CD1c-positive myeloid dendritic cell (primary cell): ENCODE data around the gene MSI2.

ENCODE experiments used
- DNase-seq: peaks from one replicate; pipeline ENCODE4 v3.0.0-alpha.2; 2016; ENCODE audit errors: extremely low spot score

MSI2 gene

DNA sequence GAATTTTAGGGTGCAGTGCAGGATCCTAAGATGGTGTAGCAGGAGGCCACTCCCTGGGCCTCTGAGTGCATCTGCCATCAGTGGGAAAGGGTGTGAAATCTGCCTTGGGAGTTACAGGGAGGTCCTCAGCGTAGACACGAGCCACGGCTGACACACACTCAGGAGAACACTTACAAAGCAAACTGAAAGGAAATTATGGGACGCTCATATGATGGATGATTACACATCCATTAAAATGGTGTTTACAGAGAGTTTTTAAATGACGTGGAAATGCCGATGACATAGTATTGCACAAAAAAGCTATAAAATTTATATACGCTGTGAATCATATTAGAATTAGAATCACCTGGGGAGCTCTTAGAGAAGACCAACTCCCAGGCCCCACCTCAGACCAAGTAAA is 313.5 kb downstream of the MSI2 start:
- DNase-seq: no peak

DNA sequence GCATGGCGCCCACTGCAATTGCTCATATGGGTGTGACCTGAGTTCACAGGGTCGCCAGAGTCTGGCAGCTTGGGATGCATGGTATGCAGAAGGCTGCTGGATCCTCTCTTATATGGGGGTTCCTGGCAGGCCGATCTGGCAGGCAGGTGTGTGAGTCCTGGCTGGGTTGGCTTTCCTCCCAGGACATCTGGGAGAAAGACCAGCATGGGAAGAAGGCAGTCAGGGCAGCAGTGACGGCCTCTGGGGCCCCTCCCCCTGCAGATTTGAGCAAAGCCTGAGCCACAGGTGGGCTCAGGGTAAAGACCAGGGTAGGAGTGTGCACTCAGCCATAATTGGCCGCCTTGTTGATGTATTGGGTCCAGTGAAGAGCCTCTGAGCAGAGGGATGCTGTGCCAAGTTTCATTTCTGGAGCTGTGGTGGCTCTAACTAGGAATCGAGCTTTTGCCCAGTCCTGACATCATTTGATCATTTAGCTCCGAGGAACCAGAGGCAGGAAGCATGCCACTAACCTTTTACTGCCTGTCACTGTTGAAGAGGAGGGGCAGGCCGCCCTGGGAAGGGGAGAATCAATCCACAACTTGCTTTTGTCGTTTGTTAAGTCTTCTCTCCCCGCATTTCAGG is 314.5 kb downstream of the MSI2 start:
- DNase-seq: no peak

DNA sequence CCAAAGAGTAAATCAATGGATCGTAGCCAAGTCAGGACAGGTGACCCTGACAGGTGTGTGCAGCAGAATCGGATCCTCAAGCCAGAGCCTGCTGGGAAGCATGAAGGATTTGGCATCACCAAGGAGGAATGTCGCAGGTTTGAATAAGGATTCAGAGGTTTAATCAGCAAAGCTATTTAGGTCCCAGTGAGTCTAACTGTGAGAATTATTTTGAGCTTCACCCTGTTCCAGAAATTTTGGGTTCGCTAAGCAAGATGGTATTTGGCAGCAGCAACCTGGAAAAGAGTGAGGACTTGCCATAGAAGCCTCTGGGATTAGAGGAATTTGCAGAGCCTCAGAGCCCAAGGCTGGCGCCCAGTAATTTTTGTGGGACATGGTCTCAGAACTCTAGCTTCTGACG is 315.7 kb downstream of the MSI2 start:
- DNase-seq: no peak

- no peak for DNase-seq
These were observed 316.3 kb downstream of the MSI2 start for GRCh38 chr17:57572600-57572999.

DNA sequence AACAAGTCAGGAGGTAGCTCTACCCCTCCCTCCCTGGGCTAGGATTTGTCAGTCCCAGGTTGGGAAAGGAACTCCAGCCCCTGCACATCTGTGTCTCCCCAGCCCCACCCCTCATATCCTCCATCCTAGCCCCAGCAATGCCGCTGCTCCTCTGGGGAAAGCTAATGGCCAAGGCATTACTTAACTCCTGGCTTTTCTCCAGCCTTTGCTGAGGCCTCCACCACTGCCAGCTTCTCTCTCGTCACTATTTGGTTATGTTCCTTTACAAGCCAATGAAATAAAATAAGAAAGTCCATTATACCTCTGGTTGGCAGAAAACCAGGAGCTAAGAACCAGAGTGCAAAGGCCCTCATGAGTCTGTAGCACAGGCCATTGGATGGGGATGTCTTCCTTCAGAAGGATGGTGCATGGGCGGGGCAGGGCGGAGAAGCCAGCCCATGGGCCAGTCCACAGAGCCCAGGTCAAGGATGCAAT is 317.8 kb downstream of the MSI2 start:
- no peak for DNase-seq

DNA sequence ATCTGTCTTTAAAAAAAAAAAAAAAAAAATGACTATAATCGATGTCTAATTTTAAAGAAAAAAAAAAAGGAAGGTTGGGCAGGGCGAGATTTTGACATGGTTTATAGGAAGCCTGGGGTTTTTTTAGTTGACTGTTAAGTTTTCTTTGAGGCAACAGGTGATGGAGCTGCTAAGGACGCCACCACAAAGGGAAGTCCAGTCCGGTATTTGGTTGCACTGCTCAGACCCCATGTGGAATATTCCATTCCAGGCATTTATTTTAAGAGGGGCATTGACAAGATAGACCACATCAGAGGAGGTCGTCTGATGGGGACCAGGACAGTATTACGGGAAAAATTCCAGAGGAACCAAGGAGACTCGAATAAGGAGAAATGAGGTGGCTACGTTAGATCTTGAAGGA is 320.4 kb downstream of the MSI2 start:
- DNase-seq: no peak

DNA sequence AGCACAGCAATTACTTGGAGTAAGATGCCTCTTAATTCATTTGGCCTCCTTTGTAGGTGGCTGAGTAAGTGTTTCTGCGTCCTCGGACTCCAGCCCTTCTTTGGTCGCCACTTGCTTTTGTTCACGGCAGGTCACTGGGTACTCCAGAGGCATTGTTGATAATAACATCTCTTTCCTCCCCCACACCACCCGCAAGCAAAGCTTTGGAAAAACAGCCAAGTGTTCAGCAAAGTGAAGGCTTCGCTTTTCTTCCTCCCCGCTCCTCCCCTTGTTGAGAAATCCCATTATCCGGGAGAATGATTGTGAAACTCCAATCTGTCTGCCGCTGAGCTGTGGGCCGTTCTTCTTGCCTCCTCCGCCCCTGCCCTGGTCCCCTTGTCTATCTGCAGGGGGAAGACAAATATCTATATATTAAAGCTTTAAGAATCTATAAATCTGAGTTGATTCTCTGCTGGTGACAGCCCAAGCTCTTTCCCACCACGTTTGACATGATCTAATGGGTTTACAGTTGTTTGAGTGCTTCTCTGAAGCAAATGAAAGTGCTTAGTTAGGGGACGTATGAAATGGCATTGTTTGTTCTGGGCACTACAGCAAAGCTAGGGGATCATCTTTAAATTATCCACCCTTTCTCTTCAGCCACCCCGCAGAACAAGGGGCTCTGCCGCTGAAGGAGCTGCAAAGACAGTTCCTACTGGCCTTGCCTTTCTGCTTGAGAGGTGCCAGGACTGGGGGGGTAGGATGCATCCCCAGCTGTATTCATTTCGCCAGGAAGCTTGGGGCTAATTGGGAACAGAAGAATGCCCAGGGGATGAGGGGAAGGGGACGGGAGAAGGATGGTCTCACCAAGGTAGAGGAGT is 321.7 kb downstream of the MSI2 start:
- peak; percentile 59 for DNase-seq

GRCh38 chr17:57578608-57579225 is 322.4 kb downstream of the MSI2 start:
- DNase-seq: peak; percentile 63

DNA sequence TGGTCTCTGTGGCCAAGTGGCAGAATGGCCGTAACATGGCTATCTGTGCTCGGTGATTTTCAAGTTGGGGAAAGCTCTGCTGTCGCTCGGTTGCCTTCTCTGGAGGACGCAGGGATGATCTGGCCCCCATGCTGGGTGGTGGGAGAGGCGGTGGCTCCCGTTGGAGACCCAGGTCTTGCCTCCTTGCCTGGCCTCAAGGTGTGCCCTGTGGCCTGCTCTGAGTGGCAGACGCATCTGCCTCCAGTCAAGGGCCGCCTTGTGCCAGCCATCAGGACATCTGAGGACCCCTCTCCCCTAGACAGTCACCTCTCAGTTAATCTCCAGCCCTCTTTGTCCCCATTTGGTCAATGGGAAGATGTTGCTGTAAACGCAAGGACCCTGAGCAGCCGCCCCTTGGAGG is 322.9 kb downstream of the MSI2 start:
- DNase-seq: no peak

DNA sequence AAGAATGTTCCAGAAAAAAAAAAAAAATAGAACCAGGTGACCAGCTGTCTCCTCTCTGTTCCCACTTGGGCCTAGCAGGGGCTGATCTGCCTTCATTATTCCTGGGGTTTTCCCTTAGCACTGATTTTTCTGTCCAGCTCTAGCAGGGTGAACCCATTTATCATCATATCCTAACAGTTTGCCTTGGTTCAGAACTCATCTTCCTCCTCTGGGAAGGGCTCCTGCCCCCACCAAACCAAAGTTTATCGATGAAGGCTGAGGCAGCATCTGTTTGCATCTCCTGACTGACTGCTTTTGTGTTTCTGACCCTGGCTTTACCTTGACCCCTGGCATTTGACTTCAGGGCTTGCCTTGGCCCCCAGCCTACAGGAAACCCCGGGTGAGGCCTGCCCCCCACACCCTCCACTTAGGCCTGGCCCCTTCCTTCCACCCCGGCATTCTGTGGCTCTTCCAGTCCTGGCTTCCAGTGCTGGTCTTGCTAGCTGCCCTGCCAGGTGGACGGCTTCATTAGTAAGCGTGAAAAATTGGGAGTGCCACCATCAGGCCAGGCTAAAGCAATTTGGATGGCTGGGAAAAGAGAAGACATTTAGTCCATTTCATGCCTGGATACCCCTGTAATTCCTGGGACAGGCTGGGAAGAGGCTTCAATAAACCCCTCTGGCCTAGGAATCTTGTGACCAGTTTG is 323.9 kb downstream of the MSI2 start:
- no peak for DNase-seq

GRCh38 chr17:57582881-57583756 is 326.8 kb downstream of the MSI2 start:
- DNase-seq: no peak

DNA sequence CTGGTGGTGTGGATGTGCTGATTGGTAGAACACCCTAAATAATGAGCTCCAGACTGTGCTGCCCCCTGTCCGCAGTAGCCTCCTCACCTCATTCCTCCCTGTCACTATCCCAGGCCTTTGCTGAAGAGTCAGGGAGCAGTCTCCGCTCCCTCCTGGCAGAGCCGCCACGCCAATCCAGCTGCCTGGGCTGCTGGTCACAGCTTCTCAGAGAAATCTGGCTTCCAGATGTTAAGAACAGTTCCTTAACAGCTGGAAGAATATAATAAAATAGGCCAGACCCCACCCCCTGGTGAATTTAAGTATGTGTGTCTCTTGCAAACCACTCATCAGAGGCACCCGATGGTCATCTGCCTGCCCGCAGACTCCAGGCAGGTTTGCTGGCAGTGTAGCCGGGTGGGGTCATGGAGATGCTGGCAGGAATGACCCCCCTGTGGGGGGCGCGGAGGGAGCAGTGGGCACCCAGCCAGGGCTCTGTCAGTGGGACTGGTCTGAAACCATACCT is 327.8 kb downstream of the MSI2 start:
- DNase-seq: no peak

GRCh38 chr17:57585341-57586195 is 329.2 kb downstream of the MSI2 start:
- DNase-seq: no peak

DNA sequence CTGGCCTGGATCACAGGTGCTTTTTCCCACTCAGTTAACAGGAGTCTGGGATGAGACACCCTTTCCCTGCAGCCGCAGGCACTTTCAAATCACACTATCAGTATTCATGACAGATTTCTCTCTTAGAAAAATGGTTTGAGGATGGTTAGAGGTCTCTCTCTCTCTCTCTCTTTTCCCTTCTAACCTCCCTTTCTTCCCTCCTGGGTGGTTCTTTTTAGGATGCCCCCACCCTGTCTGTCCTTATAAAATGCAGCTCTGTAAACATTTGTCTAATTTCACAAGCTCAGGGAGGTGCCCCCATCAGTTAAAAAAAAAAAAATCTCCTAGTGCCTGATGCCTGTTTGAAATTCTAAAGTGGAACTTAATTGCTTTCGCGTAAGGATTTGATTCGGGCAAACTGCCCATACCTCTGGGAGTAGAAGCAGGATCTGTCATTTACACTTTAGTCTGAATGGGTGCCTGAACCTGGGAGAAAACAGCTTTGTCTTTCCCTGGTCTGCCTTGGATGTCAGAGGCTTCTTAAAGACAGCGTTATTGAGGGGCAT is 329.9 kb downstream of the MSI2 start:
- no peak for DNase-seq

DNA sequence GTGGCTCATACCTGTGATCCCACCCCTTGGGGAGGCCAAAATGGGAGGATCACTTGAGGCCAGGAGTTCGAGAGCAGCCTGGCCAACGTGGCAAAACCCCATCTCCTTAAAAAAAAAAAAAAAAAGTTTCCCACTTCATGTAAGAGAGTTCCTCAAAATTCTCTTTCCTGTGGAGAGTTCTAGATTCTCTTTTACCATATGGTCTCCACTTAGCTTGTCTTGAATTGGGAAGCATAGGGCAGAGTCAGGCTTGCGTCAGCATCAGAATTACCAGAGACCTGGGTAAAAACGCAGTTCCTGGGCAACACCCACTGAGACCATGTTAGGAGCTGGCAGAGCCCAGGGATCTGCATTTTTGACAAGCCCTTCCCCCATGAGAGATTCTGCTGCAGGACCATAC is 330.4 kb downstream of the MSI2 start:
- DNase-seq: peak; percentile 19

DNA sequence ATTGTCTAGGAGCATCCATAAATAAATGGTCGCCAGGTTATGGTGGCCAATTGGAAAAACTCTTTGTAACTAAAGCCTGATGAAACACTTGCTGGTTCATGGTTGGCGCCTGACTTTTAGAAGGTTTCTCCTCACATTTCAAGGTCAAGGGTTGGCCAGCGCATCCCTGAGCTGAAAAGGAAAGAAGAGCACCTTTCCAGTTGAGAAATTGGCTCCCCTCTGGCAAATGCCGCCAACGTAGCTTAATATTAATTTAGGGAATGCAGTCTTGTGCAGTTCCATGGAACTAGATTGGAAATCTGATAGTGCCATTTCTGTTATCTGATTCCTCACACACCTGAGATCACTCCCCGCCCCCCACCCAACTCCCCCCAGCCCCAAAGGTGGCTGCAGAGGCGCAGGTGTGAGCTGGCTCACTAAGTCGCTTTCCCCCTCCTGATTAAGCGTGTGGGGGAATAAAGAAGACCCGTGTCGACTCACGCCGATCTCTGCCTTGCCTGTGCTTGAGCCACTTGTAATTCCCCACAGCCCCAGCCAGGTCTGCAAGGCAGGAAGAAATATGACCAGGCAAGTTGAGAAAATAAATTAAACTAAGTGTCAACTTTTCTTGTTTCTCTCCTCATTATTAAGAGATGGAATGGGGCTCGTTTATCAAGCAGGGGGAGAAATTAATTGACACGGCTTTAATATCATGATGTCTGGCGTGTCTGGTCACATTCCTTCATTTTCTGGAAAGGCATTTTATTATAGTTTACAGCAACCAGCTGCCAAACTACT is 331.1 kb downstream of the MSI2 start:
- no peak for DNase-seq

- DNase-seq: no peak
These were observed 331.8 kb downstream of the MSI2 start for GRCh38 chr17:57588086-57588485.

DNA sequence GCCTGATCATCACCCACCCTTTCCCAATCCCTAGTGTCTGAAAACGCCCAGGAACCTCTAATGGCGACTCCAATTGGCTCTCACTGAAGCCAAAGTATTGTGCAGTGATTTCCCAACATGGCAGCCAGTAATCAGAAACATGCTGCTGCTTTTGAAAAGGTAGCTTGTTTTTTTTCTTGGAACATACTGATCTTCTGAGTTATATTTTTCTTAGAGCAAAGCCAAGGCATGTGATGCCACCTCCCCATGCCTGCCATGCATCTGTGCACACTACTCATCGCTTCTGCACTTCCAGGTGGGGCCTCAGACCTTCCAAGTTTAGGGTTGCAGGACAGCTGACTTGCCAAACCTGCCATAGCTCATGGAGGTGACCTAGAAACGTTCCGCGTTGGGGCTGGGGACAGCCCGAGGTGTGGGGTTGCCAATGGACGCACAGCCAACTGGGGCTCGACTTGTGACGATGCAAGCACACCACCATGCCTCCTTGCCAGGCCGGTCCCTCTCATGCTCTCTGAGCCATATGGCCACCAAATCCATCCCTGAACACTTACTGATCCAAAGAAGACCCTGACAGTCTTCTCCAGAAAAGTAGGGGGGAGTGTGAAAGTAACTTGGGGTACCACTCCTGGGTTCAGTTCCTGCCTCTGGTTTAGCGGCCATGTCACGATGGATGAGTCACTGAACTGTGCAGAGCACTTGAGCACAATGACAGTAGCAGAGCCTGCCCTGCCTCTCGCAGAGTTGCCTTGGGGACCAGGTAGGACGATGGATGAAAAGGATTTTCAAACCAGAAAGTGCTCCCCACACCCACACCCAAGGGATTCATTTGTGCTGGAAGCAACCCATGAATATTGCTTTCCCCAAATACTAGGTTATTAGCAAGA is 333.1 kb downstream of the MSI2 start:
- no peak for DNase-seq
